HepG2 (cell line): Measurements from ENCODE around the gene ARL4D. TPM values are rescaled to one million over a fixed set of nuclear protein-coding genes. Genes with fewer than 3 reads are reported as not detected.

ENCODE experiments used
- ATM ChIP-seq: fragments of 450-650 bp; IDR thresholded peaks from 2 replicates; pipeline ENCODE4 v1.7.1; 2017; ENCODE audit warnings: mild to moderate bottlenecking, borderline replicate concordance
- DR1 ChIP-seq: sonication (generic); formaldehyde crosslinking; IDR thresholded peaks from 2 replicates; pipeline ENCODE4 v1.8.0; 2021; ENCODE audit warnings: mild to moderate bottlenecking, missing genetic modification reagents, inconsistent platforms
- HNRNPLL ChIP-seq: fragments of 200-400 bp; formaldehyde crosslinking; IDR thresholded peaks from 2 replicates; pipeline ENCODE4 v1.6.1; 2017; ENCODE audit warnings: mild to moderate bottlenecking, low read depth, low read length; ENCODE audit not compliant: poor library complexity, severe bottlenecking
- KMT2A ChIP-seq: sonication (generic); formaldehyde crosslinking; IDR thresholded peaks from 2 replicates; pipeline ENCODE4 v1.4.0; 2020; ENCODE audit warnings: missing genetic modification reagents
- POLR2AphosphoS2 ChIP-seq: IDR thresholded peaks from 2 replicates; pipeline ENCODE4 v1.6.1; 2011; ENCODE audit warnings: low read depth, low read length, improper control_type of control experiment
- RNF2 ChIP-seq: fragments of 450-650 bp; conservative IDR thresholded peaks from 2 replicates; pipeline ENCODE4 v1.6.1; 2016; ENCODE audit warnings: low read depth
- SIN3A ChIP-seq: IDR thresholded peaks from 2 replicates; pipeline ENCODE4 v1.6.1; 2011; ENCODE audit warnings: low read depth, mild to moderate bottlenecking, control low read depth, low read length, borderline replicate concordance
- SMC3 ChIP-seq: IDR thresholded peaks from 2 replicates; pipeline ENCODE4 v1.6.1; 2011; ENCODE audit warnings: low read length, improper control_type of control experiment
- SOX13 ChIP-seq, 3 experiments: fragments of 450-650 bp in 1 of 3; sonication (generic) in 1 of 3; formaldehyde crosslinking in 1 of 3; IDR thresholded peaks in 2 of 3; conservative IDR thresholded peaks in 1 of 3; 2 replicates each; pipeline versions ENCODE4 v1.5.0 to v1.6.1; 2016 to 2020; ENCODE audit warnings: antibody characterized with exemption in 1 of 3, mild to moderate bottlenecking in 1 of 3, missing compliant biosample characterization in 1 of 3, missing genetic modification reagents in 1 of 3, moderate library complexity in 1 of 3
- SOX6 ChIP-seq, 2 experiments: fragments of 450-650 bp in 1 of 2; sonication (generic) in 1 of 2; formaldehyde crosslinking in 1 of 2; IDR thresholded peaks; 2 replicates each; pipeline versions ENCODE4 v1.4.0 to v1.6.1; 2017 to 2020; ENCODE audit warnings: antibody characterized with exemption in 1 of 2, mild to moderate bottlenecking in 1 of 2, missing genetic modification reagents in 1 of 2
- SRSF9 ChIP-seq: fragments of 200-400 bp; formaldehyde crosslinking; IDR thresholded peaks from 2 replicates; pipeline ENCODE4 v1.6.1; 2018; ENCODE audit warnings: borderline replicate concordance, mild to moderate bottlenecking, low read depth, low read length; ENCODE audit not compliant: insufficient read depth, poor library complexity, severe bottlenecking
- THAP11 ChIP-seq: IDR thresholded peaks from 2 replicates; pipeline ENCODE4 v1.6.1; 2016; ENCODE audit warnings: missing biosample characterization, missing genetic modification reagents
- THYN1 ChIP-seq: sonication (generic); formaldehyde crosslinking; IDR thresholded peaks from 2 replicates; pipeline ENCODE4 v1.8.1; 2023; ENCODE audit warnings: low read depth, mild to moderate bottlenecking, moderate library complexity, missing genetic modification reagents, borderline replicate concordance
- ZHX2 ChIP-seq, 2 experiments: sonication (generic) in 1 of 2; formaldehyde crosslinking in 1 of 2; IDR thresholded peaks; 2 replicates each; pipeline versions ENCODE4 v1.6.1 to v1.9.0; 2014 to 2022; ENCODE audit warnings: antibody characterized with exemption in 1 of 2, borderline replicate concordance in 1 of 2, inconsistent platforms in 1 of 2, low read depth in 1 of 2, missing genetic modification reagents in 1 of 2
- ZNF225 ChIP-seq: sonication (generic); formaldehyde crosslinking; IDR thresholded peaks from 2 replicates; pipeline ENCODE4 v1.4.0; 2020; ENCODE audit warnings: mild to moderate bottlenecking, missing genetic modification reagents
- ZNF251 ChIP-seq: sonication (generic); formaldehyde crosslinking; IDR thresholded peaks from 2 replicates; pipeline ENCODE4 v1.9.0; 2021; ENCODE audit warnings: mild to moderate bottlenecking, missing genetic modification reagents
- ZNF335 ChIP-seq: sonication (generic); formaldehyde crosslinking; IDR thresholded peaks from 2 replicates; pipeline ENCODE4 v1.4.0; 2020; ENCODE audit warnings: missing genetic modification reagents
- ZNF367 ChIP-seq: sonication (generic); formaldehyde crosslinking; IDR thresholded peaks from 2 replicates; pipeline ENCODE4 v1.4.0; 2020; ENCODE audit warnings: missing genetic modification reagents, borderline replicate concordance
- ZNF775 ChIP-seq: sonication (generic); formaldehyde crosslinking; IDR thresholded peaks from 2 replicates; pipeline ENCODE4 v1.4.0; 2020; ENCODE audit warnings: missing genetic modification reagents, mild to moderate bottlenecking, moderate library complexity, borderline replicate concordance
- ZNF777 ChIP-seq: sonication (generic); formaldehyde crosslinking; IDR thresholded peaks from 2 replicates; pipeline ENCODE4 v1.4.0; 2020; ENCODE audit warnings: missing genetic modification reagents
- polyA plus RNA-seq, 8 experiments: library from polyadenylated mRNA; depleted of rRNA in 3 of 8; stranded (reverse) in 7 of 8; unstranded in 1 of 8; fragments of >200 nt; fragmentation: Illumina TruSeq in 4 of 8; extraction: Trizol in 4 of 8; gene quantifications; 2 replicates each; pipeline versions ENCODE4 v1.2.1 to v1.2.3, GENCODE V29; 2011 to 2016; ENCODE audit warnings: low read depth in 4 of 8, missing spikeins in 1 of 8, mixed read lengths in 1 of 8; ENCODE audit not compliant: insufficient read depth in 1 of 8
- total RNA-seq, 5 experiments: library from RNA; depleted of rRNA; stranded (reverse); fragments of >200 nt; fragmentation: Illumina TruSeq; extraction: Trizol; gene quantifications; 2 replicates each; pipeline ENCODE4 v1.2.3, GENCODE V29; 2016; ENCODE audit warnings: low read depth in 1 of 5
- TF ChIP-seq, protein P1 (sequence below): sonication (generic); IDR thresholded peaks from 2 replicates; pipeline ENCODE4 v1.6.1; 2016; ENCODE audit warnings: low read depth, borderline replicate concordance

Gene ARL4D
- total and polyA plus RNA-seq, 2 of the 13 experiments (the other 11 are each of a cell fraction or from before 2014, with no cell fraction given) = 9.0 to 25.9 TPM

DNA sequence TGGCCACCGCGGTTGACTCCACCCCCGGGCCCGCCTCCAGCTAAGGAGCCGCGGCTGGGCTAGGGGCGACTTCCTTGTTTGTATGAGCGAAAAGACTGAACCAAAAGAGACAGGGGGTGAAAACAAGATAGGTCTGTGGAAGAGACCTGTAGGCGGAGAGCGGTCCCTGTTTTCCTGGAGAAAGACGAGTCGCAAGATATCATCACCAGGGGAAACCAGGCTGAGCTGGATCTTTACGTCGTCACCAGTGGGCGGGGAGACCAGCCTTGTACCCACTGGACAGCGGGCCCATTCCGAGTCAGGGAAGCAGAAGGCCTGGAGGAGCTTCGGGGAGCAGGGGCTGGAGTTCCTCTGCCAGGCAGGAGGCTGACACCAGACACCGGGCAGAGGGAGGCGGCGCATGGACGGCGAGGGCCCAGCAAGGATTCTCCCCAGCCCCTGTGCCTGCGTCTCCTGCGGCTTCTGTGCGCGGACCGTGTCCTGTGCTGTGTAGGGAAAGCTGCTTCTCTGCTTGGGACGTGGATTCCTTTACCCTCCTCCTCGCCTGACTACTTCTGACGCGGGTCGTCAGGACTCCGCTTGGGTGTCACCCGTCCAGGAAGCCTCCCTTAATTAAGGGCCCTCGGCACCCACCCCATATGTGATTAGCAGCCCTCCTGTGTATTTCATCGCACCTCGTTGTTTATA, 10.3 kb upstream of the ARL4D start (continued):
- no peak for TF ChIP-seq ZNF775 (CRISPR knock-in tag)
- TF ChIP-seq ZNF367 = no peak; the same call in 1 of the 2 replicates
- no peak for TF ChIP-seq SMC3
- TF ChIP-seq, protein P1, sequence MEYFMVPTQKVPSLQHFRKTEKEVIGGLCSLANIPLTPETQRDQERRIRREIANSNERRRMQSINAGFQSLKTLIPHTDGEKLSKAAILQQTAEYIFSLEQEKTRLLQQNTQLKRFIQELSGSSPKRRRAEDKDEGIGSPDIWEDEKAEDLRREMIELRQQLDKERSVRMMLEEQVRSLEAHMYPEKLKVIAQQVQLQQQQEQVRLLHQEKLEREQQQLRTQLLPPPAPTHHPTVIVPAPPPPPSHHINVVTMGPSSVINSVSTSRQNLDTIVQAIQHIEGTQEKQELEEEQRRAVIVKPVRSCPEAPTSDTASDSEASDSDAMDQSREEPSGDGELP = no peak; the same call in 1 of the 2 replicates
- 0 out of 2 replicates have a peak, but pooled peaks have one; percentile 28 for TF ChIP-seq ZNF335 (CRISPR knock-in tag)
- TF ChIP-seq SOX6 (IDR thresholded peaks at IDR 0.05) = no peak
- no peak for TF ChIP-seq SOX6 (CRISPR knock-in tag; IDR thresholded peaks at IDR 0.05)
- TF ChIP-seq ZNF777 (CRISPR knock-in tag) = peak; percentile 89
- TF ChIP-seq SRSF9 = no peak
- no peak for TF ChIP-seq ZHX2 (IDR thresholded peaks at IDR 0.05; ENCODE audit: low read depth)
- TF ChIP-seq ZHX2 (CRISPR knock-in tag; IDR thresholded peaks at IDR 0.05; ENCODE audit: borderline replicate concordance) = no peak
- no peak; the same call in 1 of the 2 replicates for TF ChIP-seq KMT2A (CRISPR knock-in tag)
- TF ChIP-seq SIN3A = peak; percentile 45; the same call in 1 of the 2 replicates
- TF ChIP-seq DR1 = 0 out of 2 replicates have a peak, but pooled peaks have one; percentile 41
- no peak; the same call in 1 of the 2 replicates for TF ChIP-seq ZNF251 (CRISPR knock-in tag)
- peak; percentile 52; the same call in 1 of the 2 replicates for TF ChIP-seq RNF2
- TF ChIP-seq ATM = no peak
- TF ChIP-seq THAP11 (CRISPR knock-in tag) = no peak
- TF ChIP-seq POLR2AphosphoS2 = no peak
- TF ChIP-seq SOX13 (IDR thresholded peaks at IDR 0.05) = no peak
- TF ChIP-seq SOX13 (CRISPR knock-in tag; conservative IDR thresholded peaks at IDR 0.05 in 1 of 2, IDR thresholded peaks at IDR 0.05 in 1 of 2) = no peak
- no peak for TF ChIP-seq HNRNPLL
- TF ChIP-seq ZNF225 (CRISPR knock-in tag) = no peak
- TF ChIP-seq THYN1 (CRISPR knock-in tag) = no peak
